Fibroblast of upper back skin (primary cell): ENCODE results near the gene STK17B.
"Not testable (repeated sequence)": the region's sequence is repeated elsewhere in the genome, so short reads cannot be mapped to it uniquely, and the experiment has no call there.

Experiments
- DNase-seq: peaks from one replicate; pipeline ENCODE4 v3.0.0-alpha.2; 2013

Gene STK17B

DNA sequence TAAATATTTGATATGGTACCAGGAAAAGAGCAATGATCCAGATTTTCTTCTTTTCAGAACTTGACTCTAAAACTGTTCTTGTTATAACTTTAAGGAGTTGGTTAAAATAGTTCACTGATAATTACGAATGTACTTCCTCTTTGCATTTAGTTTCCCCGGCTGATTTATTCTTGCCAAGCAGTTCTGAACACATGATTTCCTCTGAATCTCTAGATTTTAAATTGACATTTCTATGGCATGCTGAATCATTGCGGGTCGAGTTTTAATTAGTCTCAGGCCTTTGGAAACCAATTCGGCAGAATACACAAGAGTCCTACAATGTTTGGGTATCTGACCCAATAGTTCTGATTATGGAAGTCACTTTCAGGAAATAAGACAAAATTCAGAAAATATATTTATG is 65.4 kb downstream of the STK17B start:
- DNase-seq, result no peak

DNA sequence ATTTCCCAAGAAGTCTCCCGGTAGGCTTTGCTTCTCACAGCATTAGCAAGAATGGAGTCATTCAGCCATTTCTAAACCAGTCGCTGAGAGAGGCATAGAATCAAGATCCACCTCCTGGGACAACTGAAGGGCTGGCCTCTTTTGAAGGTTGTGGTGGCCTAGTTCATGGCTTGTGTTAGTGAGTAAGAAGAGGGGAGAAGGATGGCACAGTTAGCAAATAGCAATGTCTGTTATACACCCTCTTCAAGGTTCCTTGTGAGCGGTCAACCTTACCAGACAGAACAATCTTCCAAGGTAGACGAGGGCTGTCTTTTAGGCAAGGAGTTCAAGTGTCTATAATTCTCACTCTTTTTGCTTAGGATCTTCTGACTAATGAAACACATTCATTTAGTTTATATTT is 67.3 kb downstream of the STK17B start:
- no peak for DNase-seq

DNA sequence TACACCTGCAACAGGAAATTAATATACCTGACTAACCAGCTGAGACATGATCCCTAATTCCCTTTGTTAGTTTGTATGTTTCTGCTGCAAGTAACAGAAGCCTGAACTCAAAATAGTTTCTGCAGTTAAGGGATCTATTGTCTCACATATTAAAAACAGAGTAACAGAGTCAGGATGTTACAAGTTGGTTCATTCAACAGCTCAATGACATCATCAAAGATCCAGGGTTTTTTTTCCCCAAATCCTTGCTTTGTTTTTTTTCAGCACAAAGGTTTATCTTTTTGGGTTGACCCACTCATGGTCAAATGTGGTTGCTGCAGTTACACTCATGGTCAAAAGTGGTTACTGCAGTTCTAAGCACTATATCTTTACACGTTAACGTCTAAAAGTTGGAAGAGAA is 67.8 kb downstream of the STK17B start:
- no peak for DNase-seq

DNA sequence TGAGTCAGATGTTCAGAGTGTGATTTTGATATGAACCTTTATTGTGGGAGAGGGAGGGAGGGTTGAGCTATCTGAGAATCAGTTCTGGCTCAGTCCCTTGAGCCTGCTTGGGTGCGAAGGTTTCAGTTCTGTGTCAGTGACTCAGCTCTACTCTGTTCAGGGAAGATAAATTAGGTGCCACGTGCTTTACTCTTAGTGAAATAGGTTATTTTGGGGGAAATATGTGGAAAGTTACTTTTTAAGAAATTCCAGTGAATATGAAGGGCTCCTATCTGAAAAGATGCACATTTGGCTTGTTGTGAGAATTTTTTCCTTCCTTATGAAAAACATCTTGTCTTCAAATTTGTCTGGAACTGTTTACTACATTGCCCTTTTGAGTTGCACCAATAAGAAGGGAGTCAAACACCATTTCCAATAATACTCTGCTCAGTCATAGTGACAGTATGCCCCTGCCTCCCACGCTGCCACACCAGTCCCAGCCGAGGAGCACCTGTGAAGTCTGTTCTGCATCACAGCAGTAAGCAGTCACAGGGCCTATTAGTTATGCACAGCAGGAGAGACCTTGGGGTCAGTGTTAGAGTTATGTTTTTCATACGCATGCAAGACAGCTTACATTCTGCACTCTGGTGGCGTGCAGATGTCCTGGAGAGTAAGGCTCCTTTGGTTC is 69.9 kb downstream of the STK17B start:
- peak; percentile 71 for DNase-seq

DNA sequence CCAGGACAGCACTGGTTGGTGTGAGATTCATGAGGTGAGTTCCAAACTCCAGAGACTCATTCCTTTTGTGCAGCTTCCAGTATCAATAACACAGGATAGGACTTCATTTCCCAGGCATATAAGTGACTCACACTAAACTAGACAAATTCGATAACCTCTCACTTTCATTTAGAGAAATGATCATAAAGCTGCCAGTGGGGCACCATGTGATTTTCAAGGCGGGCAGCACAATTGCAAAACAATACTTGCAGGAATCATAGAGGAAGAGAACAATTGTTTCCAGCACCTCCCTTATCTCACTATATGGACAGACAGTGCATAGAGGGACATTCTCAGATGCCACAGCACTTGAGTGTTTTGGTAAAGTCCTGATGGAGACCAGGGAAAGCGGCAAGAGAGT is 71.5 kb downstream of the STK17B start:
- DNase-seq, result peak; percentile 65

DNA sequence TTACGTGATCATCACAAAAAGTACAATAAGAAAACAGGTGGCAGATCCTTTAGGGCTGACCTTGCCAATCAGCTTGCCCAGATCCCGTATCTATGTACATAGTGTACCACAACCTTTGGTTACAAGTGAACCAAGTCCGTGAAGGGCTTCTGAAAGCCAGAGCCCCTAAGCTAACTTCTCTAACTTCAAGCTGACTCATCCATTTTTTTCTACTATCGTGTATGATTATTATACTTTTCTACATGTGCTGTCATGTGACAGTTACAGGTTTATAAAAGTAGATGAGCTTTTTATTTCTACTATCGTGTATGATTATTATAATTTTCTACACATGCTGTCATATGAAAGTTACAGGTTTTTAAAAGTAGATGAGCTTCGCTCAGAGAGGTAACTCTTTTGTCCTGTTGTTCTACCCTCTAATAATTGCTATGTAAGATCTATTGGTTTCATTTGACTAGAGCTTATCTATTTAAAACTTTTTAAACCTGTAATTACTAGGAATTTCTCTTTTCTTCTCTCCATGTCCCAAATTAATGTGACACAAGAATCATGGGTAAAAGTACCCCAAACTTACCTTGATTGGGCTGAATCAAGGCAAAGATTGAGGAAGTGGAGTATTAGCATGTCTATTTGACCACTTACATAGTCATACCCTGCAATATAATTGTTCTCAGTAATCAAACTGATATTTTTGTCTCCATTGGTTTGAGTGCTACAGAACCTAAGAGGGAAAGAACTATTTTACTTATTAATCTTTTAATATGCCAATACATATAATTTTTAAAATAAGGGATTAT is 73.3 kb downstream of the STK17B start:
- DNase-seq, result no peak

DNA sequence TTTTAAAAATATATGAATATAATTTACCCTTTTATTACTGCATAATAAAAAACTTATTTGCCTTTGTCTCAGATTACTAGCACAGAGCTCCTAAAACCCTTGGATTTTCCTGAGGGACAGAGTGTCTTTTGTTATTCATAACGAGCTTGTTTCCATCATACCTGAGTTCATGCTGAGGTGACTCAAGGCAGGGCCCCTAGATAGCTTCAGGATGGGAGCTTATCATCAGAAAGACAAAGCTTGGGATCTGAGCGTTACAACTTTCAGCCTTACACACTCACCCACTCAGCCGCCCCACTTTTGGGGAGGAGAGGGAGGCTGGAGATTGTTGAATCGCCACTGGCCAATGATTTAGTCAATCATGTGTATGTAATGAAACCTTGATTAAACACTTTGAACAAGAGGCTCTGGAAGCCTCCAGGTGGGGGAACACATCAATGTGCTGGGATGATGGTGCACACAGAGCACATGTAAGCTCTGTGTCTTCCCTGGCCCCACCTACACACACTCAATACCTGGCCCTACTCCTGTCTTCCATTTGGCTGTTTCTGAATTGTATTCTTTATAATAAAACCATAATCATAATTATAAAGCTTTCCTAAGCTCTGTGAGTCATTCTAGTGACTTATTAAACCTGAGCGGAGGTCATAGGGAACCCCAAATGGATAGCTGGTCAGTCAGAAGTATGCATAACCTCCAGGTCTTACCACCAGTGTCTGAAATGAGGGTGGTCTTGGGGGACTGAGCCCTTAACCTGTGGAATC is 74.2 kb downstream of the STK17B start:
- DNase-seq, result no peak

DNA sequence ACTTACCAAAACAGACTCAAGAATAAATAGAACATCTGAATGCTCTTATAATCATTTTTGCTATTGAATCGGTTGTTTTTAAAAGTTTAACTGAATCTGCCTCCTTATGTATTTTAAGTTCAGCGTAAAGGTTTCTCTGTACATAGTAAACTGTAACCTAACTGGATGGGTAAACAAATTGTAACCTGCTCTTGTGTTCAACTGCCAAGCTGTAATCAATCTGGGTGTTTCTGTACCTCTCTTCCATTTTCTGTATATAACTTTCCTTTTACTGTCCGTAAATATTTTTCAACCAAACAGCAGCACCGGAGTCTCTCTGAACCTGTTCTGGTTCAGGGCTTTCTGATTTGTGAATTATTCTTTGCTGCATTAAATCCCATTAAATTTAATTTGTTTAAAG is 75.1 kb downstream of the STK17B start:
- DNase-seq, result no peak

DNA sequence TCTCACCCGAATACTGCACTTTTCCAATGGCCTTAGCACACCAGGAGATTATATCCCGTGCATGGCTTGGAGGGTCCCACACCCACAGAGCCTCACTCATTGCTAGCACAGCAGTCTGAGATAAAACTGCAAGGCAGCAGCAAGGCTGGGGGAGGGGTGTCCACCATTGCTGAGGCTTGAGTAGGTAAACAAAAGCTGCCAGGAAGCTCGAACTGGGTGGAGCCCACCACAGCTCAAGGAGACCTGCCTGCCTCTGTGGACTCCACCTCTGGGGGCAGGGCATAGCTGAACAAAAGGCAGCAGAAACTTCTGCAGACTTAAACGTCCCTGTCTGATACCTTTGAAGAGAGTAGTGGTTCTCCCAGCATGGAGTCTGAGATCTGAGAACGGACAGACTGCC is 81.9 kb downstream of the STK17B start:
- not testable (repeated sequence) for DNase-seq

DNA sequence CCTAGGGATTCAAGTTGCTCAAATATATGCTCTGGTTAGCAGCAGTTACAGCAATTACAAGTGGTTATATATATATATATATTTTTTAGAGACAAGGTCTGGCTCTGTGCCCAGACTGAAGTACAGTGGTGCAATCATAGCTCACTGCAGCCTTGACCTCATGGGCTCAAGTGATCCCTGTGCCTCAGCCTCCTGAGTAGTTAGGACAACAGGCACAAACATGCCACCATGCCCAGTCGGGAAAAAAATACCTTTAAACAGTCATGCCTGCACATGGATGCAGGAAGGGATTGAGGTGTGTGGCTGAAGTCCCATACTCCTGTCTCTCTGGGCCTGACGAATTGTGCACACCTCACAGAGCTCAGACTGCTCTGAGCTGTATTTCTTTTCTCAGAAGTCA is 83.2 kb downstream of the STK17B start:
- DNase-seq, result peak; percentile 56

DNA sequence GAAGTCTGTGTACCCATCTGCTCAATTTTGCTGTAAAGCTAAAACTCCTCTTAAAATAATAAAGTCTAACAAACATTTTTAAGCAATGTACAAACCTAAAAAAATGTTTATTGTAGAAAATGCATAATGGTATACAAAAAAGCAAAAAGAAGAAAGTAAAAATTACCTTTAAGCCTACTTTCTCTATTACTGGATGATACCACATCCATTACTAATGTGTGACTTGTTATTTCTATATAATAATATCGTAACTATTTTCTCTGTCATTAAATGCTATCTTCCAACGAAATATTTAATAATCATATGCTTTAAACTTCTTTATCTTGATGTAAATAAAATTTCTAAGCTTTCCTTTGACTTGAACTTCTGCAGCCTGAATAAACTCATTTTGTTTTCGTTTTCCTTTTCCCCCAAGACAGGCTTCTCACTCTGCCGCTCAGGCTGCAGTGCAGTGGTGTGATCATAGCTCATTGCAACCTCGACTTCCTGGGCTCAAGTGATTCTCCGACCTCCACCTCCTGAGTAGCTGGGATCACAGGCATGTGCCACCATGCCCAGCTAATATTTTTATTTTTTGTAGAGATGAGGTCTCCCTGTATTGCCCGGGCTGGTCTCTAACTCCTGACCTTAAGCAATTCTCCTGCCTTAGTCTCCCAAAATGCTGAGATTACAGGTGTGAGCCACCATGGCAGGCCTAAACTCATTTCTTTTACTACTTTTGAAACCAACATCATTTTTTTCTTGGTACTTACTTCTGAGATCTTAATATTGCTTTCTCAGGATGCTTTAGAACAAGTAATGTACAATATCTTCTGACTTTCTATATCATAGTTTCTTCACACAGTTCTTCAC is 84.6 kb downstream of the STK17B start:
- DNase-seq, result no peak

DNA sequence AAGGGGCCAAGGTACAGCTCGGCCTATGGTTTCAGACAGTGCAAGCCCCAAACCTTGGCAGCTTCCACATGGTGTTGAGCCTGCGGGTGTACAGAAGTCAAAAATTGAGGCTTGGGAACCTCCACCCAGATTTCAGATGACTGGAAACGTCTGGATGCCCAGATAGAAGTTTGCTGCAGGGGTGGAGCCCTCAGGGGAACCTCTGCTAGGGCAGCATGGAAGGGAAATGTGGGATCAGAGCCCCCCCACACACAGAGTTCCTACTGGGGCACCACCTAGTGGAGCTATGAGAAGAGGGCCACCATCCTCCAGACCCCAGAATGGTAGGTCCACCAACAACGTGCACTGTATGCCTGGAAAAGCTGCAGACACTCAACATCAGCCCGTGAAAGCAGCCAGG is 87.8 kb downstream of the STK17B start:
- DNase-seq, result no peak
